ENCODE measurements around the gene COL13A1.

COL13A1 gene

DNA sequence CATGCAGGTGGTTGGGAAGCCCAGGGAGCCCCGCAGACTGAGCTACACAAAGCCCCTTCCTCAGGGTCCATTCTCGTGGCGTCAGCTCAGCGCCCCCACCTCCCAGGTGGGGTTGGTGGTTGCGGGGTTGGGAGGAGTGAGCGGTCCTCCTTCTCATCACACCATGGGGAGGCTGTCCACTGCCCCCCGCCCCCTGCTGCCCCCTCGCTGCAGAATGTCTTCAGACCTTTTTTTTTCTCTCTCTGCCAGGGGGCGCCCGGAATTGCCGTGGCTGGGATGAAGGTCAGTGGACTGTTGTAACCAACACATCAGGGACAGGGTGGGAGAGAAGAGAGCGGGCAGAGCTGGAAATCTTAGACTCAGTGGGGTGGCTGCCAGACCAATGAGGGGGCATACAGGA lies 116.3 kb downstream of the COL13A1 start:
- CTCF ChIA-PET = interaction anchor here (0.7 kb wide), 1 partner anchor 692 kb away, joined by 3 read pairs; no protein-coding TSS in a partner anchor
- POLR2A ChIA-PET = no interaction called here

GRCh38 chr10:69919250-69919649 lies 117.5 kb downstream of the COL13A1 start:
- CTCF ChIA-PET = no interaction called here
- TF ChIP-seq PKNOX1 (IDR thresholded peaks at IDR 0.05) (no peak), SP1 (IDR thresholded peaks at IDR 0.05) (no peak), CTBP1 (IDR thresholded peaks at IDR 0.05; ENCODE audit: borderline replicate concordance) (no peak)
- POLR2A ChIA-PET = no interaction called here
- DNase-seq (ENCODE audit: extremely low spot score) = no peak

More for the DNA sequence above, 116.3 kb downstream of the COL13A1 start:
- DNase-seq (ENCODE audit: extremely low spot score) = no peak
- TF ChIP-seq L3MBTL2 (conservative IDR thresholded peaks at IDR 0.05) (no peak), FOXK2 (IDR thresholded peaks at IDR 0.05) (no peak), TARDBP (IDR thresholded peaks at IDR 0.05) (no peak), SUZ12 (IDR thresholded peaks at IDR 0.05) (no peak), ELF4 (IDR thresholded peaks at IDR 0.05) (no peak), CTBP1 (IDR thresholded peaks at IDR 0.05; ENCODE audit: borderline replicate concordance) (no peak), SP1 (IDR thresholded peaks at IDR 0.05) (no peak), FOXA1 (IDR thresholded peaks at IDR 0.05) (no peak), PKNOX1 (IDR thresholded peaks at IDR 0.05) (no peak), HDGF (IDR thresholded peaks at IDR 0.05; ENCODE audit: borderline replicate concordance) (no peak), LEF1 (IDR thresholded peaks at IDR 0.05; ENCODE audit: borderline replicate concordance) (no peak), NFRKB (IDR thresholded peaks at IDR 0.05) (no peak), ZNF384 (IDR thresholded peaks at IDR 0.05) (no peak), FOXM1 (IDR thresholded peaks at IDR 0.05; ENCODE audit: borderline replicate concordance) (no peak), BHLHE40 (IDR thresholded peaks at IDR 0.05; ENCODE audit: borderline replicate concordance) (no peak), ARNT (IDR thresholded peaks at IDR 0.05) (no peak)

GRCh38 chr10:69925111-69925510 lies 123.4 kb downstream of the COL13A1 start:
- DNase-seq (ENCODE audit: extremely low spot score) = no peak
- POLR2A ChIA-PET = no interaction called here
- no peak for TF ChIP-seq CTBP1 (IDR thresholded peaks at IDR 0.05; ENCODE audit: borderline replicate concordance)
- TF ChIP-seq SUZ12 (IDR thresholded peaks at IDR 0.05) = no peak
- CTCF ChIA-PET = no interaction called here

GRCh38 chr10:69928339-69928738 lies 126.6 kb downstream of the COL13A1 start:
- TF ChIP-seq CTBP1 (IDR thresholded peaks at IDR 0.05; ENCODE audit: borderline replicate concordance) (no peak), FOXK2 (IDR thresholded peaks at IDR 0.05) (no peak), SUZ12 (IDR thresholded peaks at IDR 0.05) (no peak), ZNF384 (IDR thresholded peaks at IDR 0.05) (no peak), FOXM1 (IDR thresholded peaks at IDR 0.05; ENCODE audit: borderline replicate concordance) (no peak), PKNOX1 (IDR thresholded peaks at IDR 0.05) (no peak), L3MBTL2 (conservative IDR thresholded peaks at IDR 0.05) (no peak), NFRKB (IDR thresholded peaks at IDR 0.05) (no peak), FOXA1 (IDR thresholded peaks at IDR 0.05) (no peak), ELF4 (IDR thresholded peaks at IDR 0.05) (no peak), LEF1 (IDR thresholded peaks at IDR 0.05; ENCODE audit: borderline replicate concordance) (no peak), BHLHE40 (IDR thresholded peaks at IDR 0.05; ENCODE audit: borderline replicate concordance) (no peak), TARDBP (IDR thresholded peaks at IDR 0.05) (no peak), SP1 (IDR thresholded peaks at IDR 0.05) (no peak), ARNT (IDR thresholded peaks at IDR 0.05) (no peak), HDGF (IDR thresholded peaks at IDR 0.05; ENCODE audit: borderline replicate concordance) (no peak)
- CTCF ChIA-PET = no interaction called here
- POLR2A ChIA-PET = no interaction called here

GRCh38 chr10:69929575-69929974 lies 127.9 kb downstream of the COL13A1 start:
- TF ChIP-seq CTBP1 (IDR thresholded peaks at IDR 0.05; ENCODE audit: borderline replicate concordance) = no peak
- TF ChIP-seq ELF4 (IDR thresholded peaks at IDR 0.05) = no peak
- no peak for TF ChIP-seq TARDBP (IDR thresholded peaks at IDR 0.05)
- no peak for TF ChIP-seq LEF1 (IDR thresholded peaks at IDR 0.05; ENCODE audit: borderline replicate concordance)
- TF ChIP-seq HDGF (IDR thresholded peaks at IDR 0.05; ENCODE audit: borderline replicate concordance) = no peak
- no peak for TF ChIP-seq NFRKB (IDR thresholded peaks at IDR 0.05)
- TF ChIP-seq SP1 (IDR thresholded peaks at IDR 0.05) = no peak
- TF ChIP-seq L3MBTL2 (conservative IDR thresholded peaks at IDR 0.05) = no peak
- TF ChIP-seq ZNF384 (IDR thresholded peaks at IDR 0.05) = no peak
- no peak for TF ChIP-seq ARNT (IDR thresholded peaks at IDR 0.05)
- TF ChIP-seq FOXM1 (IDR thresholded peaks at IDR 0.05; ENCODE audit: borderline replicate concordance) = no peak
- no peak for TF ChIP-seq SUZ12 (IDR thresholded peaks at IDR 0.05)
- TF ChIP-seq FOXK2 (IDR thresholded peaks at IDR 0.05) = no peak
- no peak for TF ChIP-seq FOXA1 (IDR thresholded peaks at IDR 0.05)
- no peak for TF ChIP-seq BHLHE40 (IDR thresholded peaks at IDR 0.05; ENCODE audit: borderline replicate concordance)
- no peak for TF ChIP-seq PKNOX1 (IDR thresholded peaks at IDR 0.05)
- CTCF ChIA-PET = no interaction called here
- POLR2A ChIA-PET = no interaction called here
- no peak for DNase-seq (ENCODE audit: extremely low spot score)

More at GRCh38 chr10:69928339-69928738, 126.6 kb downstream of the COL13A1 start:
- DNase-seq (ENCODE audit: extremely low spot score) = no peak

- TF ChIP-seq TARDBP (IDR thresholded peaks at IDR 0.05) (no peak), ELF4 (IDR thresholded peaks at IDR 0.05) (no peak), CTBP1 (IDR thresholded peaks at IDR 0.05; ENCODE audit: borderline replicate concordance) (no peak), SP1 (IDR thresholded peaks at IDR 0.05) (no peak), L3MBTL2 (conservative IDR thresholded peaks at IDR 0.05) (no peak), FOXK2 (IDR thresholded peaks at IDR 0.05) (no peak), ARNT (IDR thresholded peaks at IDR 0.05) (no peak), FOXM1 (IDR thresholded peaks at IDR 0.05; ENCODE audit: borderline replicate concordance) (no peak)
- no peak for DNase-seq (ENCODE audit: extremely low spot score)
- POLR2A ChIA-PET = no interaction called here
- CTCF ChIA-PET = interaction anchor here (1.7 kb wide), 2 partner anchors 20 to 23 kb away, joined by 6 to 9 read pairs; no protein-coding TSS in a partner anchor
These were observed 133.1 kb downstream of the COL13A1 start for GRCh38 chr10:69934768-69935167.

Measured in HEK293T (cell line).